ENCODE data around the gene STK33. TPM values are rescaled to one million over a fixed set of nuclear protein-coding genes. Genes with fewer than 3 reads are reported as not detected.

Gene STK33
- total RNA-seq, 1 experiment from 2014 or later: 3.9 TPM

- Histone ChIP-seq H3K27me3 (ENCODE audit: control insufficient read depth, insufficient read depth, low read length) (no peaks in the 10 kb centered on the region; the same call in 1 of the 2 replicates), H3K27ac (ENCODE audit: low read length) (no peak overlapping the region), H3K9me3 (ENCODE audit: control insufficient read depth, insufficient read depth, low read depth, low read length) (no peaks in the 10 kb centered on the region), H3K4me1 (ENCODE audit: control insufficient read depth, insufficient read depth, low read length) (no peaks in the 10 kb centered on the region), H3K4me3 (ENCODE audit: low read depth in 2 of 2, low read length in 2 of 2) (no peak overlapping the region), H3K36me3 (ENCODE audit: control insufficient read depth, insufficient read depth, low read length) (no peaks in the 10 kb centered on the region)
- no peak for ATAC-seq
- CTCF ChIA-PET: no interaction called here
- POLR2A ChIA-PET: interaction anchor here (0.5 kb wide), 1 partner anchor 43 kb away, joined by 8 read pairs; no protein-coding TSS in a partner anchor
- DNase-seq (ENCODE audit: low read depth, low spot score): no peak
- TF ChIP-seq TCF7L2 (IDR thresholded peaks at IDR 0.05; ENCODE audit: low read depth, low read length) (no peak), POLR2AphosphoS5 (IDR thresholded peaks at IDR 0.05; ENCODE audit: low read depth, low read length) (no peak), SIN3A (IDR thresholded peaks at IDR 0.05; ENCODE audit: borderline replicate concordance, insufficient read depth, low read depth, low read length) (no peak)
- TF ChIP-seq, protein P1, sequence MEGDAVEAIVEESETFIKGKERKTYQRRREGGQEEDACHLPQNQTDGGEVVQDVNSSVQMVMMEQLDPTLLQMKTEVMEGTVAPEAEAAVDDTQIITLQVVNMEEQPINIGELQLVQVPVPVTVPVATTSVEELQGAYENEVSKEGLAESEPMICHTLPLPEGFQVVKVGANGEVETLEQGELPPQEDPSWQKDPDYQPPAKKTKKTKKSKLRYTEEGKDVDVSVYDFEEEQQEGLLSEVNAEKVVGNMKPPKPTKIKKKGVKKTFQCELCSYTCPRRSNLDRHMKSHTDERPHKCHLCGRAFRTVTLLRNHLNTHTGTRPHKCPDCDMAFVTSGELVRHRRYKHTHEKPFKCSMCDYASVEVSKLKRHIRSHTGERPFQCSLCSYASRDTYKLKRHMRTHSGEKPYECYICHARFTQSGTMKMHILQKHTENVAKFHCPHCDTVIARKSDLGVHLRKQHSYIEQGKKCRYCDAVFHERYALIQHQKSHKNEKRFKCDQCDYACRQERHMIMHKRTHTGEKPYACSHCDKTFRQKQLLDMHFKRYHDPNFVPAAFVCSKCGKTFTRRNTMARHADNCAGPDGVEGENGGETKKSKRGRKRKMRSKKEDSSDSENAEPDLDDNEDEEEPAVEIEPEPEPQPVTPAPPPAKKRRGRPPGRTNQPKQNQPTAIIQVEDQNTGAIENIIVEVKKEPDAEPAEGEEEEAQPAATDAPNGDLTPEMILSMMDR (IDR thresholded peaks at IDR 0.05): no peak
- no TSS peak for BruUV-seq (replicated peaks)
- in situ Hi-C loops (cut with HindIII; ENCODE audit: low pct_unique_long_range_greater_than_20kb, low sequenced_read_pairs): no loop called here
- intact Hi-C loops (cut with micrococcal nuclease; ENCODE audit: unreplicated experiment): no loop called here
Measured at GRCh38 chr11:8389029-8389996, 204.7 kb downstream of the STK33 start.

DNA sequence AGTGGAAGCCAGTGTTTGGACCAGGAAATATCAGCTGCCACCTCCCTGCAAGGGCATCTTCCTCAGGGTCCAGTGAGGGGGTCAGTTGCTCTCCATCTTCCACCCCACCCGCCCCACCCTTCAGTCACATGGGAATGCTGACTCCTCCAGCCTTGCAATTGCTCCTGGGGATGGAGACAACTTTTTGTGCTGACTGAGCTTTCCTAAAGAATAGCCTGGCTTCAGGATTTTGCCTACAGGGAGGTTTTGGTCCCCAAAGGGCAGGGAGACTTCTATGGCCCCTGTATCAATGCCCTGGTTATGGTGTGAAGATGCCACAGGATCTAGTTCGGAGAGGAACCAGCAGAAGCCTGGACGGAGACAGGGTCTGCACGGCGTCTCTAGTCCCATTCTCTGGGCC, 206.3 kb downstream of the STK33 start:
- Histone ChIP-seq H3K27me3 (ENCODE audit: control insufficient read depth, insufficient read depth, low read length) (no peaks in the 10 kb centered on the region; the same call in 1 of the 2 replicates), H3K9me3 (ENCODE audit: control insufficient read depth, insufficient read depth, low read depth, low read length) (no peaks in the 10 kb centered on the region), H3K36me3 (ENCODE audit: control insufficient read depth, insufficient read depth, low read length) (no peaks in the 10 kb centered on the region), H3K4me3 (ENCODE audit: low read depth in 2 of 2, low read length in 2 of 2) (no peak overlapping the region), H3K27ac (ENCODE audit: low read length) (no peak overlapping the region), H3K4me1 (ENCODE audit: control insufficient read depth, insufficient read depth, low read length) (no peaks in the 10 kb centered on the region)
- in situ Hi-C loops (cut with HindIII; ENCODE audit: low pct_unique_long_range_greater_than_20kb, low sequenced_read_pairs): no loop called here
- BruUV-seq (replicated peaks): no TSS peak
- ChIA-PET CTCF (interaction anchor here (0.6 kb wide), 1 partner anchor 70 kb away, joined by 3 read pairs; no protein-coding TSS in a partner anchor), POLR2A (interaction anchor here (0.6 kb wide), 1 partner anchor 769 kb away, joined by 5 read pairs; no protein-coding TSS in a partner anchor)
- intact Hi-C loops (cut with micrococcal nuclease; ENCODE audit: unreplicated experiment): no loop called here
- TF ChIP-seq TCF7L2 (IDR thresholded peaks at IDR 0.05; ENCODE audit: low read depth, low read length) (no peak), POLR2AphosphoS5 (IDR thresholded peaks at IDR 0.05; ENCODE audit: low read depth, low read length) (no peak), SIN3A (IDR thresholded peaks at IDR 0.05; ENCODE audit: borderline replicate concordance, insufficient read depth, low read depth, low read length) (no peak)
- TF ChIP-seq, protein P2, sequence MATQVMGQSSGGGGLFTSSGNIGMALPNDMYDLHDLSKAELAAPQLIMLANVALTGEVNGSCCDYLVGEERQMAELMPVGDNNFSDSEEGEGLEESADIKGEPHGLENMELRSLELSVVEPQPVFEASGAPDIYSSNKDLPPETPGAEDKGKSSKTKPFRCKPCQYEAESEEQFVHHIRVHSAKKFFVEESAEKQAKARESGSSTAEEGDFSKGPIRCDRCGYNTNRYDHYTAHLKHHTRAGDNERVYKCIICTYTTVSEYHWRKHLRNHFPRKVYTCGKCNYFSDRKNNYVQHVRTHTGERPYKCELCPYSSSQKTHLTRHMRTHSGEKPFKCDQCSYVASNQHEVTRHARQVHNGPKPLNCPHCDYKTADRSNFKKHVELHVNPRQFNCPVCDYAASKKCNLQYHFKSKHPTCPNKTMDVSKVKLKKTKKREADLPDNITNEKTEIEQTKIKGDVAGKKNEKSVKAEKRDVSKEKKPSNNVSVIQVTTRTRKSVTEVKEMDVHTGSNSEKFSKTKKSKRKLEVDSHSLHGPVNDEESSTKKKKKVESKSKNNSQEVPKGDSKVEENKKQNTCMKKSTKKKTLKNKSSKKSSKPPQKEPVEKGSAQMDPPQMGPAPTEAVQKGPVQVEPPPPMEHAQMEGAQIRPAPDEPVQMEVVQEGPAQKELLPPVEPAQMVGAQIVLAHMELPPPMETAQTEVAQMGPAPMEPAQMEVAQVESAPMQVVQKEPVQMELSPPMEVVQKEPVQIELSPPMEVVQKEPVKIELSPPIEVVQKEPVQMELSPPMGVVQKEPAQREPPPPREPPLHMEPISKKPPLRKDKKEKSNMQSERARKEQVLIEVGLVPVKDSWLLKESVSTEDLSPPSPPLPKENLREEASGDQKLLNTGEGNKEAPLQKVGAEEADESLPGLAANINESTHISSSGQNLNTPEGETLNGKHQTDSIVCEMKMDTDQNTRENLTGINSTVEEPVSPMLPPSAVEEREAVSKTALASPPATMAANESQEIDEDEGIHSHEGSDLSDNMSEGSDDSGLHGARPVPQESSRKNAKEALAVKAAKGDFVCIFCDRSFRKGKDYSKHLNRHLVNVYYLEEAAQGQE (IDR thresholded peaks at IDR 0.05; ENCODE audit: insufficient read depth in 1 of 2, low read depth in 2 of 2, low read length in 1 of 2): no peak
- TF ChIP-seq, protein P1 (IDR thresholded peaks at IDR 0.05): no peak
- ATAC-seq: no peak
- DNase-seq (ENCODE audit: low read depth, low spot score): no peak

Measured in Panc1 (cell line).